NCI-H1105 (cell line): ENCODE measurements around the gene COL4A2.
A peak's percentile ranks its signal among the peaks of the same experiment; 100 is the strongest.

ENCODE experiments used
- DNase-seq: peaks from one replicate; lab custom pipeline; 2025; lab: John Stamatoyannopoulos, UW

COL4A2 gene

DNA sequence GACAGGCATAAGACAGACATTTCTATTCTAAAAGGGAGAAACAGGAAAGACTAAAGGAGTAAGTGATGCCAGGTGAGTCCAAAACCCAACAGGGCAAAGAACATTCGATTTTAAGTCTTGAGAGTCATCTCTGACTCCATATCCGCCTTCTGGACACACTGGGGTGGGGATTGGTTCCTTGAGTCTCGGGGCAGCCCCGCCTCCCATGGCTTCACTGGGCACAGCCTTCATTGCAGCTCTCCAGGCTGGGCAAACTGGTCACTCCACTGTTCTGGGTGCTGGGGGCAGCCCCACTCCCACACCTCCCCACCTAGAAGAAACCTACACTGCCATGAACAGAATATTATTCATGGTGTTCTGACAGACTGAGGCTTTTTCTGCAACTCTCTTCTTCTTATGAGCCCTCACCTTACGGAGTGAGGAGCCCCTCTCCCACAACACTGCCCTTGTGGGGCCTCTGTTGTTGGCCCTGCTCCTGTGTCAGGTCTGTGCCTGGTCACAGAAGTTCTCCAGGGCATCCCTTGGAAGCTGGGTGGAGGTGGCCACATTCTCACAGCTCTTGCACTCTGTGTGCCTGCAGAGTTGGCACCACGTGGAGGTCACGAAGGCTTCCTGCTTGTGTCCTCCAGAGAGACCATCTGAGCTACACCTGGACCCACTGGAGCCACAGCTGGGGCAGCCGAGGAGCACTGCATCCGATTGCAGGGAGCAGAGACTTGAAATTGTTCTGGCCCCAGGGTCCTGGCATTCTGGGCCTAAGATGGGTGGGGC lies 95.4 kb downstream of the COL4A2 start:
- DNase-seq: no peak

DNA sequence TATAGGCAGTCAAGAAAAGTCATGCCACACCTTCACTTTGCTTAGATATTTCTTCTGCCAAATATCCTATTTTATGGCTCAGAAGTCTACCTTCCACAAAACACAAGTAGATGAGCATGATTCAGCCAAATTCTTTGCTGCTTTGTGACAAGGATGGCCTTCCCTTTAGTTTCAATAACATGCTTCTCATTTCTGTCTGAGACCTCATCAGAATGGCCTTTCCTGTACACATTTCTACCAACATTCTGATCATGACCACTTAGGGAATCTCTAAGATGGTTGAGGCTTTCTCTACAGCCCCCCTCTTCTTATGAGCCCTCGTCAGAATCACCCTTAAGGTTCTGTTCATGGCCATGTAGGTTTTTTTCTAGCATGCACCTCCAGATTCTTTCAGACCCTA lies 96.2 kb downstream of the COL4A2 start:
- DNase-seq: no peak

DNA sequence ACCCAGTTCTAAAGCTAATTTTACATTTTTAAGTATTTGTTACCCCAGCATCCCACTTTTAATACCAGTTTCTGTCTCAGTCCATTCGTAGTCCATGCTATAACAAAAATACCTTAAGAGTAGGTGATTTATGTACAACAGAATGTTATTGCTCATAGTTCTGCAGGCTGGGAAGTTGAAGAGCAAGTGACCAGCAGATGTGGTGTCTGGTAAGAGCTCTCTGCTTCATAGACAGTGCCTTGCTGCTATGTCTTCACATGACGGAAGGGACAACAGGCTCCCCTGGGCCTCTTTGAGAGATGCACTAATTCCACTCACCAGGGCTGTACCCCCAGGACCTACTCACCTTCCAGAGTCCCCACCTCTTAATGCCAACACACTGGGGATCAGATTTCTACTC lies 96.6 kb downstream of the COL4A2 start:
- no peak for DNase-seq

DNA sequence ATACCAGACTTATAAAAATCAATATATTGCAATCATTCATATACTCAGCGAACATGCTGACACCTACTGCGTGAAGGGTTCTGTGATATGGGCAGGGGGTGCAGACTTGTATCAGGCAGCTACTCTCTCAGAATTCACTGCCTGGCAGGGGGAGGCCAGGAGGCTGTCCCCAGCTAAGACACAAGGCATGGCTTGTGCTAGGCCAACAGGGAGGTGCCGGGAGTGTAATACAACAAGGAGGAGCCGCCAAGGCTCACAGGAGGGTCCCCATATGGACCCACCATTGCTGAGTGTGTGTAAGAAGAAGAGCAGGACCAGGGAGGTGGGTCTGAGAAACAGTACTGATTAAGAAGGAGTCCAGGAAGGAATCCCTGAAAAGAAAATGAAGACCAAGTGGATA lies 97.2 kb downstream of the COL4A2 start:
- DNase-seq: no peak

DNA sequence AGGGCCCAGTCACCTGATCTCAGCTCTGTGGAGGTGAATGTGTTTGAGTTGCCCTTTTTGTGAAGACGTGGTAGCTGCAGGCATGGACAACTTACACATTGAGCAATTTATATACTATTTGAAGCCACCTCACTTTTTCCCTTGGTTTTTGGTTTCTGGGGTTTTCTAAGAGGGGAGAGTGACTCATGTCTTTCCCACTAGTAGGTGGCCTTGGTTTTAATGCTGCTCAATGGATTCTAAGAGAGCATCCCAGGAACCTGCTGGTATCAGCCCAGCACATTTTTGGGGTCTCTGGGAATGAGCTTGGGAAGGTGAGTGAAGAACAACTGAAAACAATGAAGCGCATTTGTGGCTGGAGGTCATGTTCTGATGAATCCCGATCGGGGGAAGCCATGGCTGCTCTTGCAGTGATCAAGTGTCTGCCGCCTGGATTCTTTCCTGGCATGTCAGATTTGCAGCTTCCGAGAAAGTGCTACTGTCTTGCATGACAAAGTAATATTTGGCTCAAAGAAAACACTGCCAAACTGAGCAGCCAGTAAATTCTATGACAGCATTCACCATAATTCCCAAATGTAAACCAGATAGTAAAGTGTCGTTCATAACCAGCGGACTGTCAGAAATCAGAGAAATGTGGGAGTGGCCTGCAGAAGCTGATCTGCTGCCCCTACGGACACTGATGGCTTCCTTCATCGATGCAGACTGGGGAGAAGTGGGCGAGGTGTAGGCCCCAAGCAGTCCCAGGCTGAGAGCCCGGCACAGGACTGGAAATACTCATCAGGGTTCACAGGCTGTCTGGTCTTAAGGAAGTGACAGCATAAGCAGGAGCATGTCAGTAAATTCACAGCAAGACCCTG lies 98.7 kb downstream of the COL4A2 start:
- DNase-seq: no peak

DNA sequence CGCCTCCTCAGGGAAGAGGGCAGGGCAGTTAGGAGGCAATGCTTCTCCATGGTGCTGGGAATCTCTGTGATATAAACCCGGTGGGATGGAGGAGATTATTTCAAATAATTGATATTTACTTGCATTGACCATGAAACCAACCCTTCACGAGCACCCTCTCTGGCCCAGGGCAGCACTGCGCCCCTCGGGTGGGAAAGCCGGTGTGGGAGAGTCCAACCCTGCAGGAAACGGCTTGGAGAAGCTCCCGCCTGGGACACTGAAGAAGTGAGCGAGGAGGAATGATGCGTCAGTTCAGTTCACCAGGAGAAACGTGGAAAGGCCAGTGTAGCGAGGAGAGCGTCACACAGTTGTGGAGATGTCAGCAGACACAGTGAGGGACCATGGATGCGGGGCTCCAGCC lies 99.9 kb downstream of the COL4A2 start:
- DNase-seq: no peak

DNA sequence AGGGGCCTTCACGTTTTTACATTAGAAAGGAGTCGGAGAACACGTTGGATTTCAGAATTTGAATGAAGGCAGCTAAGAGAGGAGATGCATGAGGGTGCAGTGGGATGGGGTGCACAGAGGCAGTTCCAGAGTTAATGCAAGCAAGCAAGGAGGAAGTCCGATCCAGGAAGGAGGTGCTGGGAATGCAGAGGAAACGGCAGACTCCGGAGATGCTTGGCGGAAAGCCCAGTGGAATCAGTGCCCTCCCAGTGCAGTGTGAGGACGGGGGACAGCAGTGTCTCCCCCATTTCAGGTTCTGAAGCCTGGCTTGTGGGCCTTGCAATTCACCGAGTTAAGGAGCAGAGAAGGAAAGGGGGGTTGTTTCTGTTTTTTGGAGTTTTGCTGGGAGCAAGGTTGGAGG lies 100.4 kb downstream of the COL4A2 start:
- DNase-seq: no peak

DNA sequence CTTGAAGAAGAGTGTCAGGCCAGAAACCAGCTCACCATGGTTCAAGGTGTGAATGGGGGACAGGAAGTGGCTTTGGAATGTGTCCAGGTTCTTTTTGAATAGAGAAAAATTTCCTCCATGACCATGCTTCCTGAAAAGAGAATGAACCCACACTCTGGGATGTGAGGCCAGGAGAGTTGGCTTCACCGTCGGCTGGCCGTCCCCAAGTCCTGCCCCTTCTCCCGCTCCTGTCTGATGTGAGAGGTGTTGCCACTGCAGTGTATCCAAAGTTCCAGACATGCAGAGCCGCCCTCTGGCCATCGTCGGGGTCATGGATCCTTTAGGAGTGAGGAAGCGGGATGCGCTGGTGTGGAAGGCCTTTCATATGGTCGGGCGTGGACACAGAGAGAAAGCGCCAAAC lies 101.2 kb downstream of the COL4A2 start:
- DNase-seq: no peak

DNA sequence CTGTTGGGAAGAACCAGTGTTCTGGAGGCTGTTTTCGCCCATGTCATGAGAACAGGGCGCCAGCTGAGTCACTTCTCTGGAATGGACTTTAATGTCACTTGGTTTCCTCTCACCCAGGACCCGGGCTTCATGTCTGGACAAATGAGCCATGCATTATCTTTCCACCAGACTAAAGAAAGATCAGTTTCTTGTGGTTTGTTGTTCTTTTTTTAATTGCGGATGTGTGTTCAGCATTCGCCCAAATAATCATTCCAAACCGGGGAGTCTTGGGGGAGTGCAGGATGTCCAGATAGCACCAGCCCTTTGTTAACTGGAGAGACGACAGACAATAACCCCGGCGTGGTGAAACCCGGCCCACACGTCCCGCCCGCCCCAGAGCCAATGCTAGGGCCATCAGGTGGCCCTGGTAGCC lies 102.5 kb downstream of the COL4A2 start:
- DNase-seq: no peak

DNA sequence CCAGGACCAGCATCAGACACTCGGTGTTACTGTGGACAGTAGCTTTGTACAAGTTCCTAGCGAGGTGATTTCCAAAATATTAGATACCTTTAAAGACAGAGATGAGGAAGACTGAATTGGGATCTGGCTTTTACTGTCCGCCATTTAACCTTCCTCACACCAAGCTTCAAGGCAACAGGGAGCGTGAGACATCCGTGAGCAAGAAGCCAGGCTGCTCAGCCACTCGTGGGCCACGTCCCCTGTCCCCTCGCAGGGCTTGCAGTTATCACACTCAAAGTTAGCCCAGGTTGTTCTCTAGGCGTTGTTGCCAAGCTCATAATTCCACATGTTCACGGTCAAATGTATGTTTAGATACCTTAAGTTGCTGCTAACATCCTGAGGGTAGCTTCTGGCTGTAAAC lies 102.9 kb downstream of the COL4A2 start:
- no peak for DNase-seq

DNA sequence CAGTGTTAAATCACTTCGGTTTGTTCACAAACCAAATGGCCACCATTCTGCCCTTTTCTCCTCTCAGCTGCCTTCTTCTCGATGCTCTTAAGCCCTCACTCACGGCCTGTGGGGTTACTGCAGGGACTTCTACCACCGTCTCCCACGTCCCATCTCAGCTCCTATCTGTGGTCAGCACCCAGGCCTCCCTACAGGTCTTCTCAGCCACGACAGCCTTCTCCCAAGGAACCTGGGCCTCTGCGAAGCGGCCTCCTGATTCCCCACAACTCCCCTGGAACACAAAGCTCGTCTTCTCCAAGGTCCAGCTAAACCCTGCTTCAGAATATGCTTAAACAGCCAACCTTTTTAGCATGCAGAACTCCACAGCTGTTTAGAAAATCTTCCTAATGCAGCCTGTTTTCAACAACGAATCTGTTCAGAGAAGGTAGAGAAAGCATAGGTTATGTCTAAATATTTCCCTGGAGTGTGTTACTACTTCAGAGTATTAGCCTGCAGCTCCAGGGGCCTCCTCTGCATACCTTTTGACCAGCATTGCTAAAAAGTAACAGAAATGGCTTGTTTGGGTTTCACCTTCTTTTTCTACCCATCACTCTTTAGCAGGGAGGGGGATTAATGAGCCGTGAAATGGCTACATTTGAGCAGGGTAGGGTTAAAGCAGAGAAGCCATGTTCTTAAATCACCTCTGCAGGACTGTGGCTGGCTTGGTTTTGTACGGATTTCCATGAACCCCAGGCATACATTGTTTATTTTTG lies 104.0 kb downstream of the COL4A2 start:
- DNase-seq: no peak

DNA sequence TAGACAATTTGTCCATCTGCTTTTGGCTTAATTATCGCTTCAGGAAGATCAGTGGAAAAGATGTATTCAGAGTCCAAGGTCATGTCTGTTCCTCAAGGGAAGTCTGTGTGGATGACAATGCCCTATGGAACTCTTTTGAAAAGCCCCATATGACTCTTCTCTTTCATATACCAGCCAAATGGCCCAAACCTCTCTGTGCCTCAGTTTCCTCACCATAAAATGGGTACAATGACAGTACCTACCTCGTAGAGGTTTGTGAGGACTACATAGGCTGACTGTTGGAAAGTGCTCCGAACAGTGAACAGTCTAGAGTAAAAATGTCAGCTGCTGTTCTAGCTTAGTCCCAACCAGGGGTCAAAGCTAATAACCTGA lies 104.6 kb downstream of the COL4A2 start:
- DNase-seq: no peak

DNA sequence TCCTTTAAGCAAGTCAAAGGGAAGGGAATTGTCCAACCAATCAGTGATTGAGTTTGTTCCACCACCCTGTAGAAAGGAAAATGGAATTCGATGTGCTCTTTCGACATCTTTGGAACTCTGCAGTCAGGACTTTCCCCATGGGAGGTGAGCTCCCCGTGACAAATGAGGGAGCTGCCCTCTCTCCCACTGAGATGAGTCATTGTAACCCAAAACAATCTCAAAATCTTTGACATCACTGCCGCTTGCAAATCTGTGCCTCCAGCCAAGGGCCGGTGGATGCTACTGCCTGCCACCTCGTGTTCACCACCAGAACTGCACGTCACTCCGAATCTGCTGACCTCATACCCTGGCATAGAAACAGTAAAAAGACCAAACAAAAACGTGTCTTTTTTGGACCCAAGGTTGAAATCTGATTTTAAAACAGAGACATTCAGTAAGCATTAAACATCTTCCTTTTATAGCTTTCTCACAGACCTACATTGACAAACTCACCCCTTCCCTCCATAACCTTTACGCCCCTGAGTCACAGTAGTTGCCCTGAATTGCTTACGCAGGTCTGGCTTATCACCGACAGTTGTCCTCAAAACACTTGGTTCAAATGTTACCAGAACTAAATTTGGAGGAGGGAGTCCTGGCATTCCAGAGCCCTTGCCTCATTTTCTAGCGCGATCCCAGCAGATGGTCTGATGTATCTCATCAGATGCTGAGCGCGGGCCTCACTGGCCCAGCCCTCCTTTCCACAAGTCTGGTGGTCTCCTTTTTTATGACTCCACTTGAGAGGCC lies 105.2 kb downstream of the COL4A2 start:
- peak; percentile 66 for DNase-seq

DNA sequence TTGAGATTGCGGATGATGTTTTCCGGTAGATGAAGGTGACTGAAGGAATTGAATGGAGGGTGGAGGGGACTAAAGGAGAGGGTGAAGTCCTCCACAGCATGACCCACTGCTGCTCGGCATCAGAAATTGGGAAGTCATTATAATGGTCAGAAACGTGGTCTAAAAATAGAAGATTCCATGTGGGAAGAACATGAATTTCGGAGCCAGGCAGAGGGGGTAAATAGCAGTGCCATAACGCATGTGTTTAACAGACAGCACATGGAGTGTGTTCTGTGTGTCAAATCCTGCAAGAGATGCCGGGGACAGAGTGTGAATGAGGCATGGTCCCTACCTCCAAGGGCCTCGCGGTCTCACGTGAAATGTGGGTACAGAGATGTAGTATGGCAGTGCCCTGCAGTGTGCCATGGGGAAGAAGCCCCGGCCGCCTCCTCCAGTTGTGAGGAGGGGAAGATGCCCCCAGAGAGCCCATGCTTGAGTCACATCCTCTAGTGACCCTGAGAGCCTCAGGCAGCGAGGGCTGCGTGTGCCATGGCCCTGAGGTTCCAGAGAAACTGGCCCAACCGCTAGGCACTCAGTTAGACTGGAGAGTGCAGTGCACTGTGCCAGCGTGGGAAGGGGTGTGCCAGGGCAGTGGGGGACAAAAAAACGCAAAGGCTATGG lies 106.1 kb downstream of the COL4A2 start:
- no peak for DNase-seq

DNA sequence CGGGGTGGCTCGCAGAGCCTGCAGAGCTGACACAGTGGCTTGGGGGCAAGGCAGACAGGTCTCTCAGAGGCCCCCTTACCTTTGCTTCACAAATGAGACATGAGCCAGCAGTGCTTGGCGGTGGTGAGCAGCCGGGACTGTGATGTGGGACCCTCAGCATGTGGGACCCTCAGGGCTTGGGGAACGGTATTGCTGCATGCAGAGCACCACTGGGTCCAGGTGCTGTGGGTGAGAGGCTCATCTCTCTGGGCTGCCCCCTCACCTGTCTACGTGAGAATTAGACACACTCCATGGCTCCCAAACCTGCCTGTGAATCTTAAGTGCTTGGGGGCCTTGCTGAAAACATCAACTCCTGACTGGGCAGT lies 106.6 kb downstream of the COL4A2 start:
- no peak for DNase-seq

DNA sequence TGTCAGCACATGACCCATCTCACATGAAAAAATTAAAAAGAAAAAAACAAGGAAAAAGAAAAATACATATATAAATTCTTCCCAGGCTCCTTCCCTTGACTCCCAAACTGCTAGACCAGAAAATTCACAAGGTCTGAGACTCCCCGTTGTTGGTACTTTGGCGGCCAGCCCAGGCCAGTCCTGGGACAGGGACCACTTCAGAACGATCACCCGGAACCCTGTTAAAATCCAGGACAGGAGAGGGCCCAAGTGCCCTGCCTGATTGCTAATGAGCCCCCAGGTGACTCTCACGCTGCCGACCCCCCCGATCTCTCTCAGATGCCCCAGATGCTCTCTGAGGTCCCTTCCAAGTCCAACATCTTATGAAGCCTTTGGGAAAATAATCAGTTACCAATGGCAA lies 107.2 kb downstream of the COL4A2 start:
- no peak for DNase-seq

DNA sequence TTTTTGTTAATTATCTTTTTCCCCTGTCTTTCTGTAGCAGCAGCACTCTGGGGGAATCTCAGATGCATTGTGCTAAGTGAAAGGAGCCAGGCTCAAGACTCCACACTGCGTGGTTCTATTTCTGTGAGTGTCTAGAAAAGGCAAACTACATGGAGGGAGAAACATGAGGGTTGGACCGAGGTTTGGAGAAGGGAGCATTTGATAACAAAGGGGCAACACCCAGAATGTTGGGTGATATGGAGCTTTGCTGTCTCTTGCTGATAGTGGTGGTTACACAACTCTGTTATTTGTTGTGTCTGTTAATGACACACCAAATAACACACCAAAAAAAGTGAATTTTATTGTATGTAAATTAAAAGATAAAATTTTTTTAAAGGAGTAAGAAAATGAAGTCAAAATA lies 107.8 kb downstream of the COL4A2 start:
- DNase-seq: no peak

DNA sequence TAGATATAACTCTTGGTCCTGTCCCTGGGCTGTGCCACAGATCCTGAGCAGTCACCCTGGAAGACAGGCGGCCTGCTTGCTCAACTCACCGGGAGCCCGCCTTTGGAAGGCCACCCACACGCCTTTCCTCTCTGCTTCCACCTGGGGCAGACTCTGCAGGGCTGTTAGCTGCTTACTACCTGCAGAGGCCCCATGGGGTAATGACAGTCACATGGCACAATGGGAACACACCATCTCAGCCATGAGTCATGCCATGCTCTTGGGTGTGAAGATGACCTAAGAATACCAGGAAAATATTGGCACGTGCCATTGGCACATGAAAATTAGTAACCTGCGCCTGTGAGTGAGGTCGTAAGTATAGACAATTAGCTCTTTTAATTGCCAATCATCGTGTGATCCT lies 108.6 kb downstream of the COL4A2 start:
- no peak for DNase-seq

DNA sequence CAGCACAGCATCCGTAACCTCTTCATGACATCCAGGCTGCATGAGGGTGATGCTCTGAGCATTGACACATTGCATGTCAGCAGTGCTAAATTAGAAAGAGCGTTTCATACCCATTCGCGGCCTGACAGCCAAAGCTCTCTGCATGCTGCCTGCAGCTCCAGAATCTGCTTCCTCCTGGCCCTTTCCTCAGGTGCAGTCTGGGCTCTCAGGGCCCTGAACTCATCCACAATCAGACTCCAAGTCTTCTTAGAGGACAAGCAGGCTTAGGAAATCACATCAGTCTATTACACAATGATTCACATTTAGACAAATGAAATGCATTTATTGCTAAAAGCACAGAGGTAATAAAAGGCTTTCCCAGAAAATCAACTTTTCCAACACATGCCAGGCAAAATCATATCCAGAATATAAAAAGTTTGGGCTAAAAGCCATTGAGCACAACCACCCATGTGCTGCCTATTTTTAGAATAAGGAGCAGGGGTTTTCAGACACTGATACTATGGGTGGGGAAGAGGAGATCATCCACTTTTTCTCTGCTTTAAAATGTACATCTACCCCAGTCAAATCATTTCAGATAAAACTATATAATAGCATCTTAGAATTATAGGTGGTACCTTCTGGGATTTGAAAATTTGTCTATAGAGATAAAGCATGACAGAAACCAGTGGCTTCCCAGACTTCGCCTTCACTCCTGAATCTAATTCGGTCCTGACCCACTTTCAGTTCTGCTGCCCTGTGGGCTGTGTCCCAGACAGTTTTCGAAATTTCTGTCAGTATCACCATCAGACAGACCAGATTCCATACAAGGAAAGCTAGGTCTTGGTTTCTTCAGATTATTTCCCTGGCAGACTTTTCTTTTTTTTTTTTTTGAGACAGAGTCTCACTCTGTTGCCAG lies 109.3 kb downstream of the COL4A2 start:
- no peak for DNase-seq

DNA sequence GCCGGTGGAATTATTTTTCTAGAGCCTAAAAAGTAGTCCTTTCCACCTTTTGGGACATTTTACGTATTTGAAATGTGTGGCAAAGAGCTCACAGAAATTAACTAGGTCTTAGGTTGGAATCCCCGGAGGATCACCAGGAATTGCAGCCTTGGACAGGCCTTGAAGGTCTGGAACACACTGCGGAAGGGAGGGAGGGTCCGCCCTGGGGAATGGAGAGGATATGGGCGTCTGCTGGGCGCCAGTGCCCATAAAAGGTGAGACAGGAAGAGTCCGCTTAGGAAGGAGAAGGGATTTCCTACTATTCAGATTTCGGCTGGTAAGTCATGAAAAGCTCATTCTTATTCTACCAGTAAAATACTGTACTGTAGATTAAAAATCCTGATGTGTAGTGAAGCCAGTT lies 111.9 kb downstream of the COL4A2 start:
- DNase-seq: no peak

DNA sequence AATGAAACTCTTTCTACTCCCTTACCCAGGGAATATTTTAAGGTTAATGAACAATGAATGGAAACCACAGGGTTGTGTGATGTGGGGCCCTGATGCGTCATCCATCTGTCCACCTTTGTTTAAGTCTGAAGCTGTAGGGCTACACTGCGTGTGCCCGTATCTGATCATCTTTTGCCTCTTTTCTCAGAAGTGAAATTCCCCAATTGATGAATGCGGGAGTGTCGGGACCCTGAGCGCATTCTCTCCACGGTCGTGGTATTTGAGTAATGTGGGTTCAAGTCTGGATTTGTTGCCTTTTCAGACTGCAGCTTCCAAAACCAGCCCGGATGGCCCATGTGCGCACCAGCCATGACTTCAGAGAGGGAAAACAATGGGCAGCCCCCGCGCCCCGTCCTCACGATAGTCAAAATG lies 112.3 kb downstream of the COL4A2 start:
- no peak for DNase-seq
